ENCODE data around the gene HOXB7.

The HOXB7 gene

DNA sequence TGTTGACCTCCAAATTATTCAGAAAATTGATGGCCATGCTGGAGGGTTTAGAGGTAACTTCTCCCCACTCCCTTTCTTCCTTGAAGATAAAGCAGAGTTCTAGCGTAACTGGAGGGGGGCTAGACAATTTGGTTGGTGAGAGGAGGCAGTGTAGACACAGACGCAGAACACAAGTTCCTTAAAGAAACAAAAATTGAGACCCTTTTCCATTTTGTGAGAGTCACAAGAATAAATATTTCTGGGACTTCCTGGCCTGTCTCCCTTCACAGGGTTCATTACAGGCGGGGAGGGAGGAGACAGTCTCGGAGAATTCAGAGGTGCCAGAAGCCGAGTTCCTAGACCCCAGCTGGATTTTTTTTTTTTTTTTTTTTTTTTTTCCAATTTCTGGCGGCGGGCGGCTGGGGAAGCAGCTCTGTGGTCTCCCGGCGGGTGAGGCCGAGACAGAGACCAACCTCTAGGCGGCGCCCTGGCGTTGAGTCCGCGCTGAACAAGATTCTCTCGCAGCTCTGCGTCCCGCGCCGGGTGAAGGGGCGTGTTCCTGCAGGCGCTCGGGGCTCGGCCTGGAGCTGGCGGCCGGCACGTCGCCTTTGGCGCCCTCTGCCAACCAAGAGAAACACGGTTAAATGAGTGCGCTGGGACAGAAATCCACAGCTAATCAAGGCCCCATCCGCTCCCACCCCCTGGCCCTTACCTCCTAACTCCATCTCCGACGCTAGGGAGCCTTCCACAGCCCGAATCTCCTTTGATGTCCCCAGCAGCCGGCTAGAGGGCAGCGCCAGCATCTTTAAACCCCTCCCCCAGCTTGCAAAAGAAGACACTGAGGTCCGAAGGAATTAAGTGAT lies 25.6 kb upstream of the HOXB7 start:
- peak; percentile 91 for DNase-seq (ENCODE audit: low spot score)

DNA sequence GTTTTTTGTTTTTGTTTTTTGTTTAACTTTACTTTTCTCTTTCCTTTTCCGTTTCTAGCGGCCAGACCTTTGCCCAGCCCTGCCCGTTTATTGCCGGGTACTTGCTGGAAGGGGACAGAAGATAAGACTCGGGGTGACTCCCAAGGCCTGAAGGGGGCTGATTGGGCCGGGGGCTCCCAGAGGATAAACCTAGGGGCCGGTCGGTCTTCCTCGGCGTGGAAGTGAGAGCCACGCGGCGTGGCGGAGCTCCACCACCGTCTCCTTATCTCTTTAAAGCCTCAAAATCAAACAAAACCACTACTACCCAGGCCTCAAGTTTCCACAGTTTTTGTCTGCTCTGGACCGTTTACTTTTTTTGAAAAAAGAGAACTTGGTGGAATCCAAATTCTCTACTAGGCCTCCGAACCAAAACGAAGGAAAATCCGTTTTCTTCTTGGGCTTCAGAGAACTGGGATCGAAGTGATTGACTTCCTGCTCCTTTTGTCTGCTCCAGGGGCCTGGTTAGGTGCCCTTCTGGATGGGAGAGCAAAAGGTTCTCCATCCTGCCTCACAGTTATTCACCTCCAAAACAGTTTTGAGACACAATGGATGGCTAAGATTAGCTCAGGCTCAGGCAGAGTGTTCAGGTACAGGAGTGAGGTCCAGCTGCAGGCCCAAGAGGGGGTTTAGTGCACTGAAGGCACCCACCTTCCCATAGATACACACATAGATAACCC lies 23.8 kb upstream of the HOXB7 start:
- DNase-seq (ENCODE audit: low spot score): no peak

DNA sequence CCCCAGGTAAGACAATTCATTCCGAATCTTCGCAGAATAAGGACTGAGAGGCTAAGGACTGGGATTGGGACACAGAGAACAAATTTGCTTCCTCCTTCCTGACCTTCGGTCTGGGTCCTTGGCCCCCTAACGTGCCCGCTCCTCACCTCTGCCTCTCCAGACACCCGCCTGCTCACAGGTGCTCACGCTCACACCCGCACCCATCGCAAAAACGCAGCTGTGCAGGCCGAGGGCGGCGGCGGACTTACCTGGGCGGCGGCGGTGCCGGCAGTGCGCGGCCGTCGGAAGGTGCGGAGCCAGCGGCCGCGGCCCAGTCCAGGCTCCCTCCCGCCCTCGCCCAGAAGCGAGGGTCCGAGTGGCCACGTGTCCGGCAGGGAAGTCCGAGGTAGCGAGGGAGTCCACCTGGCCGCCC lies 22.5 kb upstream of the HOXB7 start:
- DNase-seq (ENCODE audit: low spot score): no peak

GRCh38 chr17:48632579-48633265 lies 21.9 kb upstream of the HOXB7 start:
- no peak for DNase-seq (ENCODE audit: low spot score)

DNA sequence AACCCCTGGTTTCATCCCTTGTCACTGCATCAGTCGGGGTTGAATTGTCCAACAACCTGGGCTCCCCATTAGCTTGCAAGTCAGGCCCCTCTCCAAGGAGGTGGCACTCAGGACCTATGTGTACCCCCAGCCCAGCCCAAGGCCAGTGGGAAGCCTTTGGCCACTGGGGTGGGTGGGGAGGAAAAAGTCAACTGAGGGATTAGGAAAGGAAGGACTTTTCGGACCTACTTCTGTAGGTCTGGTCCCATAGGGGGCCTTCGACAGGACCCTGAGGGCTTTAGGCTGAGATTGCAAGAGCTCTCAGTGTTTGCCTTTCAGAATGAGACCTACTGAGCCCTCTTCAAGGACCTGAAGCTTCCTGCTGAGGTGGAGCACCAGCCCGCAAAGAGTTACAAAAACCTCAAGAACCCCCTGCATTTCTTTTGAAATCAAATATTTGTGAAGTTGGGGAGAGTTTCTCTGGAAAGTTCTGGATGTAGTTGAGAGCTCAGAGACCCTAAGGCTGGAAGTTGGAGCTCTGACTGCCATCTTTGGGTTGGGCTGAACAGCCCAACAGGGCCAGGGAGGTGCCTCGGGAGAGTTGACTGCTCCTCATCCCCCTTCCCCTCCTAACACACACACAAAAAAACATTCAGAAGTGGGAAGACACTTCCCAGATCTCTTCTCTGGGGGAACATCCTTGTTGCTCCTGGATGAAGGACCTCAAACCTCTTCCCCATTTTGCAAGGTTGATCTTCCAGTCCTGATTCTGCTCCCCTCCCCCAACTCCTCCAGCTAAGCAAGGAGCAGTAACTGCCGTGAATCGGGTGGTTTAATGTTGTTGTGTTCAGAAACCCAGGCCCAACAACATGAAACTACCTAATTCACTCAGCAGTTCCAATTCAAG lies 21.1 kb upstream of the HOXB7 start:
- no peak for DNase-seq (ENCODE audit: low spot score)

DNA sequence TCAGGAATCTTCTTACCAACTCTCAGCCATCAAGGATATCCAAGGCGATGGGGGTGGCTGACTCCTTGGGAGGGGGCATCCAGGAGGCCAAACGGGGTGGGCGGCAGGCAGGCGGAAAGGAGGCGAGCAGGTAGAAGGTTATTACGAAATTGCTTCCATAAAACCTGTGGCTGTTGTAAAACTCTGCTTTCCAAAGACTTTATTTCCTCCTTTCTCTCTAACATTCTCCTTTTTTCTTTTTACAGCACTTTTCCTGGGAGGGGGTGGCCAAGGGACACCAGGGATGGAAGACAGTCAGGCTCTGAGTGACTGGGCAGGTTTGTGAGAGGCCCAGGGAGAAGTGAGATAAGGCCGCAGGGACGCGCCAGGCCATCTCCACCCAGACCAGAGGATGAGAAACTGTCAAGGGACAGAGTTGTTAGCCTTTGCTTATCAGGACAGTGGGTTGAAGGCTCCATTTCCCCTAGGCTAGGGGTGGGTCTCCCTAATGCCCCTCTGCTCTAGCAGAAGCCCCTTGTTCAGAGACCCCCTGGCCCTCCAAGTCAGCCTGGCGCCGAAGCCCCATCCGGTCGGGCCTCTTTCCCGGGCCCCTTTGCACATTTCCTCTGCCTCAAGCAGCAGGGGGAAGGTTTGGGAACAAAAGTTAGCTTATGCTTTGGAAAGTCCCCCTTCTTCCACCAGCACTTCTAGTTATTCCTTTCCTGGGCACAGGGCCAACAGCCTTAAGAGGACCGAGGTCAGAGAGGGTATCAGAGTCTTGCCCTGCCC lies 20.3 kb upstream of the HOXB7 start:
- no peak for DNase-seq (ENCODE audit: low spot score)

DNA sequence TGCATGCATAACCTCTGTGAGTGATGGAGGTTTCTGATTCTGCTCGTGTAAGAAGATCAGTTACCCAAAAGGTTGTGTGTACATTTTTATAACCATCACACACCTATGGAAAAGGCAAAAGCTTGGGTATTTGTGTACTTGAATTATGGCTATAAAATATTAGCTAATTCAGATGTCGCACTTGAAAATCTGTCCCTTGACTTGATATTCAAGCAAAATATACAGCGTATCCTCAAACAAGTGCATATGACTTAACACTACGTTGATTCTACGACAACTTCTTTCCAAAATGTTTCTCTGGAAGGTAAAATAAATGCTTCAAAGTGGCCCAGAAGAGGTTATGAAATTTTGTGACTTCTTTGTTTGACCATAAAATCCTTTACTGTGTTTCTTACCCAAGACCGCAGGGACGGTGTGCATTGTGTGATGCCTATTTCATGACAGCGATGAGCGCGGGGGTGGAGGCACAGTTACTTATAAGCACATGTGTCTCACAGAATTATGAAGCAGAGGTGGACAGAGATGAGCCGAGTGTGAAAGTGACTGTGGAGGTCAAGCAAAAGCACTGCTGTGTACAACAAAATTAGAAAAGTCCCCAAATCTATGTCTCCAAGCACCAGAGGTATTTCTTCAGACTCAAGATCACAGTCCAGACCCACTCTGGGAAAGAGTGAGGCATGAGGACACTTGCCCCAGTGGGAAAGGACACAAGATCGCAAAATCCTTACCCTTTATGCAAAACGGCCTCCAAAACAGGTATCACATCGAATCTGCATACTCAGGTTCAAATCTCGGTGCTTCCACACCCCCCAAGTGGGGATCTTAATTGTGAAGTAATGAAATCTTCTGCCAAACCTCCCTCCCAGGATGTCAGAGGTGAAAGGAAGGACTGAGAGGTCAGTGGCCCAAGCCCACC lies 19.4 kb upstream of the HOXB7 start:
- DNase-seq (ENCODE audit: low spot score): no peak

- DNase-seq (ENCODE audit: low spot score): no peak
Measured at GRCh38 chr17:48629411-48629759, 18.6 kb upstream of the HOXB7 start.

GRCh38 chr17:48628649-48629410 lies 18.0 kb upstream of the HOXB7 start:
- DNase-seq (ENCODE audit: low spot score): no peak

DNA sequence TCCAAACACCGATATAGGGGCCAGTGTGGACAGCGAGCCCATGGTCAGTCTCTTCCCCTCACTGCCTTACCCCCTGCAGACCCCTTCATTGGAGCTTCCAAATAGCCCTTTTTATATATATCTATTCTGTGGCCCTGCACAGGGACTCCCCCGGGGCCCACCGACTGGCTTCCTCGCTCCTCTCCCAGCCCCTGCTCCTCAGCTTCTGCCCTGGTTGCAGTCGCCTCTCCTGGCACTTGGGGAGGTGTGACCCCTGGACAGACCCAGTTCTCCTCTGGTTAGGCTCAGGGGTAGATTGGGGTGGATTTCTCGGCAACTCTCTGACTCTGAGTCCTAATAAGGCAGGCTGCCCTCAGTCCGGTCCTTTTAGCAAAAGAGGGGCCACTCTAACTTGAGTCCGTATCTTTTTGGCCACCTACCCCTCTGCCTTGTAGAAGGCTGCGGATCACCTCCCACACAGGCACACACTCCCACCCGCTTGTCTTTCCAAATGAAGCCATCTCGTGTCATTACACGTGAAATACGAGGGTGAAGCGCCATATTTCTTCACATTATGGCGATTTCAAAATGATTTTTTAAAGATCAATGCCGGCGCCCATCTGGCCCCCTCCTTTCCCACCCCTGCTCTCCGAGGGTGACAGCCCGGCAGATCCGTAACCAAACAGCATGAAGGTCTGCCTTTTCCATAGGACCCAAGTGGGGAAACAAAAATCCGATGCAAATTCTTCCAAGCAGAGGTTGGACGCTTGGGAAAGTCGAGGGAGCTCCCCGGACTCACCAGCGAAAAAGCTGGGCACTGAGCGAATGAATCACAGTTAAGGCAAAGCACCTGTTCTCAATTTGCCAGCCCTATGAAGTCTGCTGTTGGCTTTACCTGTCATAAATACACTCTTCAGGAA lies 17.1 kb upstream of the HOXB7 start:
- no peak for DNase-seq (ENCODE audit: low spot score)

GRCh38 chr17:48627118-48627597 lies 16.3 kb upstream of the HOXB7 start:
- no peak for DNase-seq (ENCODE audit: low spot score)

DNA sequence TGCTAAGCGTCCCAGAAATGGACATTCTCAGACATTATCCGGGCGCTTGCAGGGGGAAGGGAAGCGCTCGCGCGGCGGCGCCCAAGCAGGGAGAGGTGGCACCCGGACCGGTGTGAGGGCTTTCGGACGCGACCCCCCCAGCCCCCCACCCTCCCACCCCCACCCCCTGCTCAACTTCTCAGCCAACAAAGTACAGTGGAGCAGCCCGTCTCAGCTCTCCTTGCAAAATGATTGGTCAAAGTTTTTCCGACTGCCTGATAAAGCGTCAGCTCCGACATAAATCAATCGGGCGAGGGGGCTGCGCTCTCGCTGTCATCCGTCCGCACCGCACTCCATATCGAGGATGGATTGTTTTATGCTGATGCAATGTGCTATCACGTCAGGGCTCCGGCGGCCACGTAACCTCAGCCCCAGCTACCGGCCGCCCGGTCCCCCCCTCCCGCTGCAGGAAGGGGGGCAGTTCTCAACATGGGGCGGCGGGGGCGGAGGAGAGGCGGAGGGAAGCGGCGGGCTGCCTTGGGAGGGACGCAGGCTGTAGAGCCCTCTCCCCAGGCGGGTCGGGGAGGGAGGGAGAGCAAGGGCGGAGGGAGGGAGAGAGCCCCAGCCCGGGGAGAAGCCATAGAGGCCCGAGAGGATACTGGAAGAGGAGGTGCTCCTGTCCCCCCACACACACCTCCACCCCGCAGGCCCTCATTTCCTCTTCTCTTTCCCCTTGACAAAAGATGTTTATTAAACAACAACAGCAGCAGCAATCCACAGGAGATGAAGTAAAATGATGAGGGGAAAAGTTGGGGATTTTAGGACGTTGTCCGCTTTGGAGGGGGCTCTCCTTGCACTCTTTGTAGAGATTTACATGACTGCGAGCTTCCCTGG lies 15.7 kb upstream of the HOXB7 start, which contains the start of gene HOXB9:
TSS of gene HOXB9 (minus strand) at position 114 of the 873 bp plus-strand sequence. CDS start at position 25, 89 bp downstream.
- peak; percentile 27 for DNase-seq (ENCODE audit: low spot score)

GRCh38 chr17:48625495-48626244 lies 14.9 kb upstream of the HOXB7 start:
- peak; percentile 31 for DNase-seq (ENCODE audit: low spot score)

DNA sequence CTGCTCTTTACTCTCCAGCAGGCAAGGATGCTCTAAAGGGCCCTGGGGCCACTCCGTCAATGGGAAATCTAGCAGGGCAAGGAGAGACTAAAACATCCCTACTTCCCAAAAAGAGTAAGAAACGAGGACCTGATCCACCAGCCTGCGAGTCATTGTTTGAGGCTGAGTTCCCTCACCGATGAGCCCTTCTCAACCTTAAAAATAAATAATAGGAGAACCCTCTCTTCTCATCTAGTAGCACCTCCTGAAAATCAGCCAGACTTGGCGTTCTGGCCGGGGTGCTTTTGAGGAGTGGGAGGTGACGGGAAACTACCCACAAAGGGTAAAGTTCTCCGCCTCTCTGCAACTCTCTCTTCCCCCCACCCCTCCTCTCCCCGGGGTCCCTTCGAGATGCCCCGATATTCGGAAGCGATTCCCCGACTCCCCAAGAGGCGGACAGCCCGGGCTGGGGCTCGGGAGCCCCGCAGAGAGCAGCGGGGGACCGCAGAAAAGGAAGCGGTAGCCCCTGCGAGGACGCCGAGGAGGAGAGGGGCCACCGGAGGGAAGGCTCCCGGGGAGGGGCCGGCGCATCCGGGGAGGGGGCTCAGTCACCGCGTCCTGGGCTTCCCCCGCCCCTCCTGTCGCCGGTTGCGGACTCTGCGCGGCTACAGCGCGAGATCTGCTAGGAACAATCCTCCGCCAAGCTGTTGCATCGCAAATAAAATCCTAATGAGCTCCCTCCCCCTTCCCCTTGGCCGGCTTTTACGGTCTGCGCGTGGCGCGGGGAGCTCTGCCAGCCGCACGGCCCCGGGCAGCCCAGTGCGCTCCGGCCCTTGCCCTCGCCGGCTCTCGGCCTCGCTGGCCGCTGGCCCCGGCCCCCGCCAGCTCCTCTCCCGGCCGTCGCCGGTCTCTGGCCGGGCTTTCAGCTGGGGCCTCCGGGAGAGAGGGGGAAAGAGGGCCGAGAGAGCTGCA lies 14.0 kb upstream of the HOXB7 start:
- peak; percentile 31 for DNase-seq (ENCODE audit: low spot score)

- DNase-seq (ENCODE audit: low spot score): no peak
Measured at GRCh38 chr17:48624118-48624517, 13.3 kb upstream of the HOXB7 start.
